HEK293 (cell line): ENCODE measurements around the gene TUSC1.
"Not testable (repeated sequence)": the region's sequence is repeated elsewhere in the genome, so short reads cannot be mapped to it uniquely, and the experiment has no call there.

Experiments
- CTCF ChIA-PET: fragments of 350-600 bp; formaldehyde crosslinking; extraction: SDS; loops from one replicate; lab custom pipeline; 2021; ENCODE audit warnings: antibody characterized with exemption; lab: Yijun Ruan, JAX
- POLR2A ChIA-PET: fragments of 300-600 bp; formaldehyde crosslinking; extraction: SDS; loops from one replicate; lab custom pipeline; 2020; ENCODE audit warnings: antibody characterized with exemption, inconsistent platforms; lab: Yijun Ruan, JAX
- H3K27ac ChIP-seq: fragments of 200-500 bp; sonication (Bioruptor generic); 2 replicates; pipeline ENCODE4 v1.5.1; 2014; ENCODE audit warnings: low read depth, low read length, control low read depth, inconsistent platforms; ENCODE audit errors: extremely low read depth
- H3K36me3 ChIP-seq, 2 experiments: fragments of 200-500 bp in 1 of 2; sonication (Bioruptor generic) in 1 of 2; 1 replicate in 1 of 2; 2 replicates in 1 of 2; pipeline ENCODE4 v1.5.1; 2014 to 2017; ENCODE audit warnings: inconsistent platforms in 2 of 2, low read length in 2 of 2; ENCODE audit not compliant: control insufficient read depth in 2 of 2, insufficient read depth in 1 of 2
- H3K4me1 ChIP-seq: fragments of 200-500 bp; sonication (Bioruptor generic); 2 replicates; pipeline ENCODE4 v1.5.1; 2014; ENCODE audit warnings: mild to moderate bottlenecking, low read length, inconsistent platforms; ENCODE audit not compliant: control insufficient read depth, insufficient read depth
- H3K4me3 ChIP-seq: 2 replicates; pipeline ENCODE4 v1.5.1; 2011; ENCODE audit warnings: low read depth, mild to moderate bottlenecking, control low read depth, low read length, moderate library complexity
- H3K9me3 ChIP-seq: fragments of 200-500 bp; sonication (Bioruptor generic); 2 replicates; pipeline ENCODE4 v1.5.1; 2014; ENCODE audit warnings: low read depth, low read length, inconsistent platforms; ENCODE audit not compliant: control insufficient read depth, insufficient read depth
- BCL11A ChIP-seq: fragments of 450-650 bp; formaldehyde crosslinking; IDR thresholded peaks from 2 replicates; pipeline ENCODE4 v1.5.1; 2016; ENCODE audit warnings: low read depth, missing biosample characterization, missing genetic modification characterization
- CTCF ChIP-seq: fragments of 450-650 bp; formaldehyde crosslinking; IDR thresholded peaks from 2 replicates; pipeline ENCODE4 v1.5.1; 2016; ENCODE audit warnings: missing biosample characterization, missing genetic modification characterization
- EGR2 ChIP-seq: fragments of 450-650 bp; formaldehyde crosslinking; IDR thresholded peaks from 2 replicates; pipeline ENCODE4 v1.5.1; 2016; ENCODE audit warnings: low read depth, missing biosample characterization, missing genetic modification characterization
- GLI2 ChIP-seq: fragments of 450-650 bp; formaldehyde crosslinking; IDR thresholded peaks from 2 replicates; pipeline ENCODE4; 2017; ENCODE audit warnings: missing biosample characterization, missing genetic modification characterization, low read depth, borderline replicate concordance
- HOXA7 ChIP-seq: sonication (generic); formaldehyde crosslinking; IDR thresholded peaks from 2 replicates; pipeline ENCODE4 v1.8.1; 2022; ENCODE audit warnings: missing genetic modification reagents, borderline replicate concordance
- KLF8 ChIP-seq: fragments of 450-650 bp; formaldehyde crosslinking; IDR thresholded peaks from 2 replicates; pipeline ENCODE4 v1.5.1; 2016; ENCODE audit warnings: missing biosample characterization, missing genetic modification characterization
- MEIS1 ChIP-seq: sonication (generic); formaldehyde crosslinking; IDR thresholded peaks from 2 replicates; pipeline ENCODE4 v1.8.1; 2022; ENCODE audit warnings: missing genetic modification reagents, mild to moderate bottlenecking, borderline replicate concordance
- PATZ1 ChIP-seq: fragments of 450-650 bp; formaldehyde crosslinking; IDR thresholded peaks from 2 replicates; pipeline ENCODE4 v1.5.1; 2016; ENCODE audit warnings: missing biosample characterization, missing genetic modification characterization
- SP2 ChIP-seq: fragments of 450-650 bp; formaldehyde crosslinking; IDR thresholded peaks from 2 replicates; pipeline ENCODE4 v1.5.1; 2016; ENCODE audit warnings: missing biosample characterization, missing genetic modification characterization
- SP3 ChIP-seq: fragments of 450-650 bp; formaldehyde crosslinking; IDR thresholded peaks from 2 replicates; pipeline ENCODE4 v1.5.1; 2016; ENCODE audit warnings: missing biosample characterization, missing genetic modification characterization
- TRIM28 ChIP-seq: IDR thresholded peaks from 2 replicates; pipeline ENCODE4 v1.6.1; 2011; ENCODE audit warnings: low read length, control low read depth, borderline replicate concordance
- ZBTB26 ChIP-seq: fragments of 450-650 bp; formaldehyde crosslinking; optimal IDR thresholded peaks from 2 replicates; pipeline ENCODE3; 2016; ENCODE audit warnings: missing biosample characterization, mild to moderate bottlenecking, missing genetic modification characterization
- ZBTB48 ChIP-seq: fragments of 450-650 bp; formaldehyde crosslinking; IDR thresholded peaks from 2 replicates; pipeline ENCODE4 v1.5.1; 2016; ENCODE audit warnings: missing biosample characterization, missing genetic modification characterization
- ZNF280C ChIP-seq: fragments of 450-650 bp; formaldehyde crosslinking; IDR thresholded peaks from 2 replicates; pipeline ENCODE4 v1.5.1; 2016; ENCODE audit warnings: missing biosample characterization, missing genetic modification characterization
- ZNF48 ChIP-seq: fragments of 450-650 bp; formaldehyde crosslinking; IDR thresholded peaks from 2 replicates; pipeline ENCODE4 v1.5.1; 2016; ENCODE audit warnings: missing biosample characterization, missing genetic modification characterization
- ZNF560 ChIP-seq: fragments of 450-650 bp; formaldehyde crosslinking; IDR thresholded peaks from 2 replicates; pipeline ENCODE4 v1.5.1; 2017; ENCODE audit warnings: missing biosample characterization, missing genetic modification characterization, borderline replicate concordance
- ZNF580 ChIP-seq: fragments of 450-650 bp; formaldehyde crosslinking; IDR thresholded peaks from 2 replicates; pipeline ENCODE4 v1.5.1; 2016; ENCODE audit warnings: missing biosample characterization, missing genetic modification characterization
- ZNF639 ChIP-seq: fragments of 450-650 bp; formaldehyde crosslinking; IDR thresholded peaks from 2 replicates; pipeline ENCODE4 v1.5.1; 2016; ENCODE audit warnings: missing biosample characterization, missing genetic modification characterization
- ZNF76 ChIP-seq: fragments of 450-650 bp; formaldehyde crosslinking; IDR thresholded peaks from 2 replicates; pipeline ENCODE4; 2016; ENCODE audit warnings: low read depth, missing biosample characterization, missing genetic modification characterization, borderline replicate concordance

Gene TUSC1

GRCh38 chr9:25677301-25678146 is 720 bp downstream of the TUSC1 start:
- Histone ChIP-seq H3K36me3 (no peaks in the 10 kb centered on the region), H3K27ac (peak overlapping the region; percentile 99), H3K4me3 (peak overlapping the region; percentile 77), H3K9me3 (no peaks in the 10 kb centered on the region), H3K4me1 (no peaks in the 10 kb centered on the region)
- POLR2A ChIA-PET = interaction anchor here (0.8 to 1.4 kb wide), 5 partner anchors 10 to 108 kb away, joined by 3 to 8 read pairs (median 4); no protein-coding TSS in a partner anchor
- CTCF ChIA-PET = interaction anchor here (0.7 kb wide), 1 partner anchor 52 kb away, joined by 3 read pairs; no protein-coding TSS in a partner anchor
- 0 out of 2 replicates have a peak, but pooled peaks have one; percentile 20 for TF ChIP-seq PATZ1 (tag by site-specific recombination)
- TF ChIP-seq ZNF580 = 0 out of 2 replicates have a peak, but pooled peaks have one; percentile 18
- TF ChIP-seq BCL11A (tag by site-specific recombination) = 0 out of 2 replicates have a peak, but pooled peaks have one; percentile 7
- TF ChIP-seq TRIM28 = 0 out of 2 replicates have a peak, but pooled peaks have one; percentile 12
- no peak for TF ChIP-seq ZNF48
- TF ChIP-seq ZNF560 (tag by site-specific recombination) = no peak
- 0 out of 2 replicates have a peak, but pooled peaks have one; percentile 62 for TF ChIP-seq HOXA7 (CRISPR knock-in tag)
- peak; percentile 66 for TF ChIP-seq ZBTB26 (tag by site-specific recombination)
- TF ChIP-seq ZBTB48 = no peak
- TF ChIP-seq EGR2 (tag by site-specific recombination) = 0 out of 2 replicates have a peak, but pooled peaks have one; percentile 6
- no peak for TF ChIP-seq GLI2 (tag by site-specific recombination)
- peak; percentile 51; the same call in 1 of the 2 replicates for TF ChIP-seq ZNF76 (tag by site-specific recombination)
- 0 out of 2 replicates have a peak, but pooled peaks have one; percentile 43 for TF ChIP-seq SP3 (tag by site-specific recombination)
- 0 out of 2 replicates have a peak, but pooled peaks have one; percentile 24 for TF ChIP-seq SP2
- 0 out of 2 replicates have a peak, but pooled peaks have one; percentile 25 for TF ChIP-seq MEIS1 (CRISPR knock-in tag)
- TF ChIP-seq KLF8 (tag by site-specific recombination) = 0 out of 2 replicates have a peak, but pooled peaks have one; percentile 37

GRCh38 chr9:25675858-25676257 is 2.4 kb downstream of the TUSC1 start:
- CTCF ChIA-PET = interaction anchor here (0.5 kb wide), 1 partner anchor 1786 kb away, joined by 3 read pairs; no protein-coding TSS in a partner anchor
- POLR2A ChIA-PET = not testable (repeated sequence)

GRCh38 chr9:25658571-25658970 is 19.7 kb downstream of the TUSC1 start:
- ChIA-PET POLR2A (no interaction called here), CTCF (no interaction called here)
- Histone ChIP-seq H3K9me3 (no peaks in the 10 kb centered on the region), H3K36me3 (no peaks in the 10 kb centered on the region), H3K4me1 (no peaks in the 10 kb centered on the region), H3K4me3 (no peak overlapping the region), H3K27ac (no peak overlapping the region)
- TF ChIP-seq ZNF639 (no peak), ZNF280C (tag by site-specific recombination) (no peak), ZNF580 (no peak), CTCF (tag by site-specific recombination) (no peak)

More at GRCh38 chr9:25675858-25676257, 2.4 kb downstream of the TUSC1 start:
- H3K9me3 ChIP-seq, H3K4me3 ChIP-seq, H3K4me1 ChIP-seq, H3K27ac ChIP-seq, H3K36me3 ChIP-seq: not testable (repeated sequence)
